ENCODE data around the gene POLR1E.
"Not testable (repeated sequence)": the region's sequence is repeated elsewhere in the genome, so short reads cannot be mapped to it uniquely, and the experiment has no call there.

DNA sequence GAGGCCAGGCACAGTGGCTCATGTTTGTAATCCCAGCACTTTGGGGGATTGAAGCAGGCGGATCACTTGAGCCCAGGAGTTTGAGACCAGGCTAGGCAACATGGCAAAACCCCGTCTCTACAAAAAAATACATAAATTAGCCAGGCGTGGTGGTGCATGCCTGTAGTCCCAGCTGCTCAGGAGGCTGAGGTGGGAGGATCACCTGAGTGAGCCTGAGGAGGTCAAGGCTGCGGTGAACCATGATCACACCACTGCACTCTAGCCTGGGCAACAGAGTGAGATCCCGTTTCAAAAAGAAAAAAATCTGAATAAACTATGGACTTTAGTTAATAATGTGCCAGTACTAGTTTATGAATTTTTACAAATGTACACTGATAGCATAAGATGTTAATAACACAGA is 24.3 kb downstream of the POLR1E start:
- TF ChIP-seq, protein P1, sequence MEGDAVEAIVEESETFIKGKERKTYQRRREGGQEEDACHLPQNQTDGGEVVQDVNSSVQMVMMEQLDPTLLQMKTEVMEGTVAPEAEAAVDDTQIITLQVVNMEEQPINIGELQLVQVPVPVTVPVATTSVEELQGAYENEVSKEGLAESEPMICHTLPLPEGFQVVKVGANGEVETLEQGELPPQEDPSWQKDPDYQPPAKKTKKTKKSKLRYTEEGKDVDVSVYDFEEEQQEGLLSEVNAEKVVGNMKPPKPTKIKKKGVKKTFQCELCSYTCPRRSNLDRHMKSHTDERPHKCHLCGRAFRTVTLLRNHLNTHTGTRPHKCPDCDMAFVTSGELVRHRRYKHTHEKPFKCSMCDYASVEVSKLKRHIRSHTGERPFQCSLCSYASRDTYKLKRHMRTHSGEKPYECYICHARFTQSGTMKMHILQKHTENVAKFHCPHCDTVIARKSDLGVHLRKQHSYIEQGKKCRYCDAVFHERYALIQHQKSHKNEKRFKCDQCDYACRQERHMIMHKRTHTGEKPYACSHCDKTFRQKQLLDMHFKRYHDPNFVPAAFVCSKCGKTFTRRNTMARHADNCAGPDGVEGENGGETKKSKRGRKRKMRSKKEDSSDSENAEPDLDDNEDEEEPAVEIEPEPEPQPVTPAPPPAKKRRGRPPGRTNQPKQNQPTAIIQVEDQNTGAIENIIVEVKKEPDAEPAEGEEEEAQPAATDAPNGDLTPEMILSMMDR (IDR thresholded peaks at IDR 0.05; ENCODE audit: low read depth, low read length, missing input control), result not testable (repeated sequence)
- not testable (repeated sequence) for TF ChIP-seq JUND (IDR thresholded peaks at IDR 0.05); SP1 (IDR thresholded peaks at IDR 0.05); EGR1 (IDR thresholded peaks at IDR 0.05; ENCODE audit: low read depth in 2 of 2); RAD21 (IDR thresholded peaks at IDR 0.05); TAF1 (conservative IDR thresholded peaks at IDR 0.05); RXRA (IDR thresholded peaks at IDR 0.05); YY1 (IDR thresholded peaks at IDR 0.05)
- TF ChIP-seq, protein P2, sequence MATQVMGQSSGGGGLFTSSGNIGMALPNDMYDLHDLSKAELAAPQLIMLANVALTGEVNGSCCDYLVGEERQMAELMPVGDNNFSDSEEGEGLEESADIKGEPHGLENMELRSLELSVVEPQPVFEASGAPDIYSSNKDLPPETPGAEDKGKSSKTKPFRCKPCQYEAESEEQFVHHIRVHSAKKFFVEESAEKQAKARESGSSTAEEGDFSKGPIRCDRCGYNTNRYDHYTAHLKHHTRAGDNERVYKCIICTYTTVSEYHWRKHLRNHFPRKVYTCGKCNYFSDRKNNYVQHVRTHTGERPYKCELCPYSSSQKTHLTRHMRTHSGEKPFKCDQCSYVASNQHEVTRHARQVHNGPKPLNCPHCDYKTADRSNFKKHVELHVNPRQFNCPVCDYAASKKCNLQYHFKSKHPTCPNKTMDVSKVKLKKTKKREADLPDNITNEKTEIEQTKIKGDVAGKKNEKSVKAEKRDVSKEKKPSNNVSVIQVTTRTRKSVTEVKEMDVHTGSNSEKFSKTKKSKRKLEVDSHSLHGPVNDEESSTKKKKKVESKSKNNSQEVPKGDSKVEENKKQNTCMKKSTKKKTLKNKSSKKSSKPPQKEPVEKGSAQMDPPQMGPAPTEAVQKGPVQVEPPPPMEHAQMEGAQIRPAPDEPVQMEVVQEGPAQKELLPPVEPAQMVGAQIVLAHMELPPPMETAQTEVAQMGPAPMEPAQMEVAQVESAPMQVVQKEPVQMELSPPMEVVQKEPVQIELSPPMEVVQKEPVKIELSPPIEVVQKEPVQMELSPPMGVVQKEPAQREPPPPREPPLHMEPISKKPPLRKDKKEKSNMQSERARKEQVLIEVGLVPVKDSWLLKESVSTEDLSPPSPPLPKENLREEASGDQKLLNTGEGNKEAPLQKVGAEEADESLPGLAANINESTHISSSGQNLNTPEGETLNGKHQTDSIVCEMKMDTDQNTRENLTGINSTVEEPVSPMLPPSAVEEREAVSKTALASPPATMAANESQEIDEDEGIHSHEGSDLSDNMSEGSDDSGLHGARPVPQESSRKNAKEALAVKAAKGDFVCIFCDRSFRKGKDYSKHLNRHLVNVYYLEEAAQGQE (IDR thresholded peaks at IDR 0.05), result not testable (repeated sequence)
